Ishikawa (cell line): ENCODE results near the gene MRGPRX3.

Experiments
- CEBPB ChIP-seq: IDR thresholded peaks from 2 replicates; pipeline ENCODE4 v1.6.1; 2012
- CREB1 ChIP-seq: IDR thresholded peaks from 2 replicates; pipeline ENCODE4 v1.6.1; 2012; ENCODE audit warnings: low read depth
- EGR1 ChIP-seq: IDR thresholded peaks from 2 replicates; pipeline ENCODE4 v1.6.1; 2012
- EP300 ChIP-seq: IDR thresholded peaks from 2 replicates; pipeline ENCODE4 v1.6.1; 2012; ENCODE audit warnings: borderline replicate concordance
- FOXM1 ChIP-seq: IDR thresholded peaks from 2 replicates; pipeline ENCODE4 v1.6.1; 2012; ENCODE audit warnings: low read depth, borderline replicate concordance
- NFIC ChIP-seq: IDR thresholded peaks from 2 replicates; pipeline ENCODE4 v1.6.1; 2012
- RAD21 ChIP-seq: IDR thresholded peaks from 2 replicates; pipeline ENCODE4 v1.6.1; 2012; ENCODE audit warnings: low read depth
- TAF1 ChIP-seq: IDR thresholded peaks from 2 replicates; pipeline ENCODE4 v1.6.1; 2012; ENCODE audit warnings: low read depth, mild to moderate bottlenecking
- TCF12 ChIP-seq: IDR thresholded peaks from 2 replicates; pipeline ENCODE4 v1.6.1; 2012; ENCODE audit warnings: low read depth
- TEAD4 ChIP-seq: IDR thresholded peaks from 2 replicates; pipeline ENCODE4 v1.6.1; 2012
- YY1 ChIP-seq: IDR thresholded peaks from 2 replicates; pipeline ENCODE4 v1.6.1; 2012; ENCODE audit warnings: low read depth
- ZBTB7A ChIP-seq: IDR thresholded peaks from 2 replicates; pipeline ENCODE4 v1.6.1; 2012; ENCODE audit warnings: low read depth
- TF ChIP-seq, protein P1 (sequence below): IDR thresholded peaks from 2 replicates; pipeline ENCODE4 v1.6.1; 2012; ENCODE audit warnings: low read depth, mild to moderate bottlenecking
- TF ChIP-seq, protein P2 (sequence below): IDR thresholded peaks from 2 replicates; pipeline ENCODE4 v1.6.1; 2012
- TF ChIP-seq, protein P3 (sequence below): IDR thresholded peaks from 2 replicates; pipeline ENCODE4 v1.6.1; 2012

The MRGPRX3 gene

GRCh38 chr11:18093959-18094358 lies 38.4 kb upstream of the MRGPRX3 start:
- no peak for TF ChIP-seq YY1
- TF ChIP-seq, protein P1, sequence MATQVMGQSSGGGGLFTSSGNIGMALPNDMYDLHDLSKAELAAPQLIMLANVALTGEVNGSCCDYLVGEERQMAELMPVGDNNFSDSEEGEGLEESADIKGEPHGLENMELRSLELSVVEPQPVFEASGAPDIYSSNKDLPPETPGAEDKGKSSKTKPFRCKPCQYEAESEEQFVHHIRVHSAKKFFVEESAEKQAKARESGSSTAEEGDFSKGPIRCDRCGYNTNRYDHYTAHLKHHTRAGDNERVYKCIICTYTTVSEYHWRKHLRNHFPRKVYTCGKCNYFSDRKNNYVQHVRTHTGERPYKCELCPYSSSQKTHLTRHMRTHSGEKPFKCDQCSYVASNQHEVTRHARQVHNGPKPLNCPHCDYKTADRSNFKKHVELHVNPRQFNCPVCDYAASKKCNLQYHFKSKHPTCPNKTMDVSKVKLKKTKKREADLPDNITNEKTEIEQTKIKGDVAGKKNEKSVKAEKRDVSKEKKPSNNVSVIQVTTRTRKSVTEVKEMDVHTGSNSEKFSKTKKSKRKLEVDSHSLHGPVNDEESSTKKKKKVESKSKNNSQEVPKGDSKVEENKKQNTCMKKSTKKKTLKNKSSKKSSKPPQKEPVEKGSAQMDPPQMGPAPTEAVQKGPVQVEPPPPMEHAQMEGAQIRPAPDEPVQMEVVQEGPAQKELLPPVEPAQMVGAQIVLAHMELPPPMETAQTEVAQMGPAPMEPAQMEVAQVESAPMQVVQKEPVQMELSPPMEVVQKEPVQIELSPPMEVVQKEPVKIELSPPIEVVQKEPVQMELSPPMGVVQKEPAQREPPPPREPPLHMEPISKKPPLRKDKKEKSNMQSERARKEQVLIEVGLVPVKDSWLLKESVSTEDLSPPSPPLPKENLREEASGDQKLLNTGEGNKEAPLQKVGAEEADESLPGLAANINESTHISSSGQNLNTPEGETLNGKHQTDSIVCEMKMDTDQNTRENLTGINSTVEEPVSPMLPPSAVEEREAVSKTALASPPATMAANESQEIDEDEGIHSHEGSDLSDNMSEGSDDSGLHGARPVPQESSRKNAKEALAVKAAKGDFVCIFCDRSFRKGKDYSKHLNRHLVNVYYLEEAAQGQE: no peak
- TF ChIP-seq EP300: no peak
- no peak for TF ChIP-seq TCF12
- TF ChIP-seq, protein P2, sequence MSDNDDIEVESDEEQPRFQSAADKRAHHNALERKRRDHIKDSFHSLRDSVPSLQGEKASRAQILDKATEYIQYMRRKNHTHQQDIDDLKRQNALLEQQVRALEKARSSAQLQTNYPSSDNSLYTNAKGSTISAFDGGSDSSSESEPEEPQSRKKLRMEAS: no peak
- no peak for TF ChIP-seq ZBTB7A
- no peak for TF ChIP-seq NFIC
- no peak for TF ChIP-seq CREB1
- no peak for TF ChIP-seq TAF1
- TF ChIP-seq TEAD4: no peak
- no peak for TF ChIP-seq FOXM1
- TF ChIP-seq EGR1: no peak
- no peak for TF ChIP-seq CEBPB
- TF ChIP-seq, protein P3, sequence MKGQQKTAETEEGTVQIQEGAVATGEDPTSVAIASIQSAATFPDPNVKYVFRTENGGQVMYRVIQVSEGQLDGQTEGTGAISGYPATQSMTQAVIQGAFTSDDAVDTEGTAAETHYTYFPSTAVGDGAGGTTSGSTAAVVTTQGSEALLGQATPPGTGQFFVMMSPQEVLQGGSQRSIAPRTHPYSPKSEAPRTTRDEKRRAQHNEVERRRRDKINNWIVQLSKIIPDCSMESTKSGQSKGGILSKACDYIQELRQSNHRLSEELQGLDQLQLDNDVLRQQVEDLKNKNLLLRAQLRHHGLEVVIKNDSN: no peak
- no peak for TF ChIP-seq RAD21

- TF ChIP-seq NFIC (no peak), TEAD4 (no peak), RAD21 (no peak), ZBTB7A (no peak), FOXM1 (no peak), TCF12 (no peak), EP300 (no peak), CREB1 (no peak), TAF1 (no peak), YY1 (no peak), CEBPB (no peak), EGR1 (no peak)
- TF ChIP-seq, protein P3: no peak
- TF ChIP-seq, protein P2: no peak
- TF ChIP-seq, protein P1: no peak
These were observed 31.3 kb upstream of the MRGPRX3 start for GRCh38 chr11:18100926-18101656.

- no peak for TF ChIP-seq NFIC
- TF ChIP-seq RAD21: no peak
- TF ChIP-seq, protein P2: no peak
- no peak for TF ChIP-seq TAF1
- no peak for TF ChIP-seq FOXM1
- no peak for TF ChIP-seq TCF12
- TF ChIP-seq CREB1: no peak
- TF ChIP-seq TEAD4: no peak
- TF ChIP-seq, protein P1: no peak
- TF ChIP-seq ZBTB7A: no peak
- TF ChIP-seq EGR1: no peak
- TF ChIP-seq CEBPB: no peak
- no peak for TF ChIP-seq YY1
- TF ChIP-seq, protein P3: no peak
- TF ChIP-seq EP300: no peak
These were observed 27.1 kb upstream of the MRGPRX3 start for GRCh38 chr11:18105086-18105801.
